HepG2 (cell line): ENCODE data around the gene P2RX6. TPM values are rescaled to one million over a fixed set of nuclear protein-coding genes. Genes with fewer than 3 reads are reported as not detected.

Source experiments
- ATM ChIP-seq: fragments of 450-650 bp; IDR thresholded peaks from 2 replicates; pipeline ENCODE4 v1.7.1; 2017; ENCODE audit warnings: mild to moderate bottlenecking, borderline replicate concordance
- CEBPG ChIP-seq: IDR thresholded peaks from 2 replicates; pipeline ENCODE4 v1.6.1; 2016
- HCFC1 ChIP-seq: fragments of 150-350 bp; IDR thresholded peaks from 2 replicates; pipeline ENCODE4 v1.6.1; 2014; ENCODE audit warnings: low read depth, low read length
- KAT7 ChIP-seq: IDR thresholded peaks from 2 replicates; pipeline ENCODE4 v1.6.1; 2018; ENCODE audit warnings: borderline replicate concordance, missing compliant biosample characterization
- KDM4B ChIP-seq: sonication (generic); formaldehyde crosslinking; IDR thresholded peaks from 2 replicates; pipeline ENCODE4 v1.4.0; 2020; ENCODE audit warnings: missing genetic modification reagents
- MEIS1 ChIP-seq: sonication (generic); formaldehyde crosslinking; IDR thresholded peaks from 2 replicates; pipeline ENCODE4 v1.9.0; 2021; ENCODE audit warnings: mild to moderate bottlenecking, missing genetic modification reagents, moderate library complexity, borderline replicate concordance
- NFKBIZ ChIP-seq: IDR thresholded peaks from 2 replicates; pipeline ENCODE4 v1.6.1; 2018; ENCODE audit warnings: missing genetic modification reagents, missing compliant biosample characterization
- PHF21A ChIP-seq: sonication (generic); formaldehyde crosslinking; IDR thresholded peaks from 2 replicates; pipeline ENCODE4 v1.5.0; 2020; ENCODE audit warnings: mild to moderate bottlenecking, missing genetic modification reagents
- POLR2AphosphoS5 ChIP-seq: IDR thresholded peaks from 2 replicates; pipeline ENCODE4 v1.6.1; 2012; ENCODE audit warnings: low read depth, low read length
- SIX1 ChIP-seq: sonication (generic); formaldehyde crosslinking; IDR thresholded peaks from 2 replicates; pipeline ENCODE4 v1.4.0; 2020; ENCODE audit warnings: missing genetic modification reagents, borderline replicate concordance
- TMF1 ChIP-seq: sonication (generic); formaldehyde crosslinking; IDR thresholded peaks from 2 replicates; pipeline ENCODE4 v1.8.1; 2022; ENCODE audit warnings: low read depth, missing genetic modification reagents
- TOE1 ChIP-seq: sonication (generic); formaldehyde crosslinking; IDR thresholded peaks from 2 replicates; pipeline ENCODE4 v1.4.0; 2020; ENCODE audit warnings: mild to moderate bottlenecking, missing genetic modification reagents
- ZNF224 ChIP-seq: sonication (generic); formaldehyde crosslinking; IDR thresholded peaks from 2 replicates; pipeline ENCODE4 v1.5.0; 2020; ENCODE audit warnings: mild to moderate bottlenecking, missing genetic modification reagents
- ZNF251 ChIP-seq: sonication (generic); formaldehyde crosslinking; IDR thresholded peaks from 2 replicates; pipeline ENCODE4 v1.9.0; 2021; ENCODE audit warnings: mild to moderate bottlenecking, missing genetic modification reagents
- ZNF644 ChIP-seq: IDR thresholded peaks from 2 replicates; pipeline ENCODE4 v1.6.1; 2016; ENCODE audit warnings: low read depth
- ZNF75D ChIP-seq: sonication (generic); formaldehyde crosslinking; IDR thresholded peaks from 2 replicates; pipeline ENCODE4 v1.8.1; 2023; ENCODE audit warnings: missing genetic modification reagents, mild to moderate bottlenecking, borderline replicate concordance
- ZNF780A ChIP-seq: sonication (generic); formaldehyde crosslinking; IDR thresholded peaks from 2 replicates; pipeline ENCODE4 v1.8.0; 2022; ENCODE audit warnings: mild to moderate bottlenecking, missing genetic modification reagents, moderate library complexity
- ZSCAN30 ChIP-seq: sonication (generic); formaldehyde crosslinking; IDR thresholded peaks from 2 replicates; pipeline ENCODE4 v1.5.0; 2020; ENCODE audit warnings: mild to moderate bottlenecking, missing genetic modification reagents
- polyA plus RNA-seq, 8 experiments: library from polyadenylated mRNA; depleted of rRNA in 3 of 8; stranded (reverse) in 7 of 8; unstranded in 1 of 8; fragments of >200 nt; fragmentation: Illumina TruSeq in 4 of 8; extraction: Trizol in 4 of 8; gene quantifications; 2 replicates each; pipeline versions ENCODE4 v1.2.1 to v1.2.3, GENCODE V29; 2011 to 2016; ENCODE audit warnings: low read depth in 4 of 8, missing spikeins in 1 of 8, mixed read lengths in 1 of 8; ENCODE audit not compliant: insufficient read depth in 1 of 8
- total RNA-seq, 5 experiments: library from RNA; depleted of rRNA; stranded (reverse); fragments of >200 nt; fragmentation: Illumina TruSeq; extraction: Trizol; gene quantifications; 2 replicates each; pipeline ENCODE4 v1.2.3, GENCODE V29; 2016; ENCODE audit warnings: low read depth in 1 of 5
- TF ChIP-seq, protein P1 (sequence below): sonication (generic); formaldehyde crosslinking; IDR thresholded peaks from 2 replicates; pipeline ENCODE4 v1.4.0; 2020; ENCODE audit warnings: mild to moderate bottlenecking, missing genetic modification reagents
- TF ChIP-seq, protein P2 (sequence below): sonication (generic); formaldehyde crosslinking; IDR thresholded peaks from 2 replicates; pipeline ENCODE4 v1.8.0; 2022; ENCODE audit warnings: mild to moderate bottlenecking, missing genetic modification reagents, moderate library complexity
- TF ChIP-seq, protein P3 (sequence below): sonication (generic); formaldehyde crosslinking; IDR thresholded peaks from 2 replicates; pipeline ENCODE4 v1.4.0; 2020; ENCODE audit warnings: low read depth, mild to moderate bottlenecking, missing genetic modification reagents
- TF ChIP-seq, protein P4 (sequence below): sonication (generic); formaldehyde crosslinking; IDR thresholded peaks from 2 replicates; pipeline ENCODE4 v1.5.0; 2020; ENCODE audit warnings: mild to moderate bottlenecking, missing genetic modification reagents

Gene P2RX6
- total and polyA plus RNA-seq, 2 of the 13 experiments (the other 11 are each of a cell fraction or from before 2014, with no cell fraction given), result 0.04 to 0.12 TPM

DNA sequence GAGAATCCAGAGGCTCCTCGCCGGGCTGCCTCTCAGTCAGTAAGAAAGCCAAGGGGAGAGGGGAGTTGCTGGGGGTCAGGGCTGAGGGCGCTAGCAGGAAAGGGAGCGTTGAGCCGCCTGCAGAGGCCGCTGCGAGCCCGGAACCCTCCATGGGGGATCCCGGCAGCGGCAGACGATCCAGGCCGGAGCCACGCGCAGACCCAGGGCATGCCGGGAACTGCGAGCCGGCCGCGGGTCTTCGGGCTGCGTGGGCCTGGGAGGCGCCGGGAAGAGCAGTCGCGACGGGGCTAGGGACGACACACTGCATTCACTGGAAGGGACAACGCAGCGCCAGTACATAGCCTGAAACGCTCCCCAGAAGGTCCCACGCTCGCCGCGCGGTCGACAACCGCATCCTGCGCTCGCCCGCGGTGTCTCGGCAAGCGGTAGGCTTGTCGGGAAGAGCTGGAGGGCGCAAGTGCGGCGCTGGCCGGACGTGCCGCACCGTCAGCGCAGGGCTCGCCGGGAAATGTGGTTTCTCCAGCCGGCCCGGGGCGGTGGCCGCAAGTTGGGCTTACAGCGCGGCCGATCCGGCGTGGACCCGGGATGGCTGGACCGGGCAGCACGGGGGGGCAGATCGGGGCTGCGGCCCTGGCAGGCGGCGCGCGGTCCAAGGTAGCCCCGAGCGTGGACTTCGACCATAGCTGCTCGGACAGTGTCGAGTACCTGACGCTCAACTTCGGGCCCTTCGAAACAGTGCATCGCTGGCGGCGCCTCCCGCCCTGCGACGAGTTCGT is 33.0 kb upstream of the P2RX6 start, which contains the start of gene LZTR1 (continued):
- no peak for TF ChIP-seq PHF21A (CRISPR knock-in tag)
- no peak for TF ChIP-seq ZNF75D (CRISPR knock-in tag)
- TF ChIP-seq, protein P1, sequence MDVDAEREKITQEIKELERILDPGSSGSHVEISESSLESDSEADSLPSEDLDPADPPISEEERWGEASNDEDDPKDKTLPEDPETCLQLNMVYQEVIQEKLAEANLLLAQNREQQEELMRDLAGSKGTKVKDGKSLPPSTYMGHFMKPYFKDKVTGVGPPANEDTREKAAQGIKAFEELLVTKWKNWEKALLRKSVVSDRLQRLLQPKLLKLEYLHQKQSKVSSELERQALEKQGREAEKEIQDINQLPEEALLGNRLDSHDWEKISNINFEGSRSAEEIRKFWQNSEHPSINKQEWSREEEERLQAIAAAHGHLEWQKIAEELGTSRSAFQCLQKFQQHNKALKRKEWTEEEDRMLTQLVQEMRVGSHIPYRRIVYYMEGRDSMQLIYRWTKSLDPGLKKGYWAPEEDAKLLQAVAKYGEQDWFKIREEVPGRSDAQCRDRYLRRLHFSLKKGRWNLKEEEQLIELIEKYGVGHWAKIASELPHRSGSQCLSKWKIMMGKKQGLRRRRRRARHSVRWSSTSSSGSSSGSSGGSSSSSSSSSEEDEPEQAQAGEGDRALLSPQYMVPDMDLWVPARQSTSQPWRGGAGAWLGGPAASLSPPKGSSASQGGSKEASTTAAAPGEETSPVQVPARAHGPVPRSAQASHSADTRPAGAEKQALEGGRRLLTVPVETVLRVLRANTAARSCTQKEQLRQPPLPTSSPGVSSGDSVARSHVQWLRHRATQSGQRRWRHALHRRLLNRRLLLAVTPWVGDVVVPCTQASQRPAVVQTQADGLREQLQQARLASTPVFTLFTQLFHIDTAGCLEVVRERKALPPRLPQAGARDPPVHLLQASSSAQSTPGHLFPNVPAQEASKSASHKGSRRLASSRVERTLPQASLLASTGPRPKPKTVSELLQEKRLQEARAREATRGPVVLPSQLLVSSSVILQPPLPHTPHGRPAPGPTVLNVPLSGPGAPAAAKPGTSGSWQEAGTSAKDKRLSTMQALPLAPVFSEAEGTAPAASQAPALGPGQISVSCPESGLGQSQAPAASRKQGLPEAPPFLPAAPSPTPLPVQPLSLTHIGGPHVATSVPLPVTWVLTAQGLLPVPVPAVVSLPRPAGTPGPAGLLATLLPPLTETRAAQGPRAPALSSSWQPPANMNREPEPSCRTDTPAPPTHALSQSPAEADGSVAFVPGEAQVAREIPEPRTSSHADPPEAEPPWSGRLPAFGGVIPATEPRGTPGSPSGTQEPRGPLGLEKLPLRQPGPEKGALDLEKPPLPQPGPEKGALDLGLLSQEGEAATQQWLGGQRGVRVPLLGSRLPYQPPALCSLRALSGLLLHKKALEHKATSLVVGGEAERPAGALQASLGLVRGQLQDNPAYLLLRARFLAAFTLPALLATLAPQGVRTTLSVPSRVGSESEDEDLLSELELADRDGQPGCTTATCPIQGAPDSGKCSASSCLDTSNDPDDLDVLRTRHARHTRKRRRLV (CRISPR knock-in tag), result peak; percentile 83
- TF ChIP-seq, protein P2, sequence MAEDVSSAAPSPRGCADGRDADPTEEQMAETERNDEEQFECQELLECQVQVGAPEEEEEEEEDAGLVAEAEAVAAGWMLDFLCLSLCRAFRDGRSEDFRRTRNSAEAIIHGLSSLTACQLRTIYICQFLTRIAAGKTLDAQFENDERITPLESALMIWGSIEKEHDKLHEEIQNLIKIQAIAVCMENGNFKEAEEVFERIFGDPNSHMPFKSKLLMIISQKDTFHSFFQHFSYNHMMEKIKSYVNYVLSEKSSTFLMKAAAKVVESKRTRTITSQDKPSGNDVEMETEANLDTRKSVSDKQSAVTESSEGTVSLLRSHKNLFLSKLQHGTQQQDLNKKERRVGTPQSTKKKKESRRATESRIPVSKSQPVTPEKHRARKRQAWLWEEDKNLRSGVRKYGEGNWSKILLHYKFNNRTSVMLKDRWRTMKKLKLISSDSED (CRISPR knock-in tag), result no peak
- TF ChIP-seq, protein P3, sequence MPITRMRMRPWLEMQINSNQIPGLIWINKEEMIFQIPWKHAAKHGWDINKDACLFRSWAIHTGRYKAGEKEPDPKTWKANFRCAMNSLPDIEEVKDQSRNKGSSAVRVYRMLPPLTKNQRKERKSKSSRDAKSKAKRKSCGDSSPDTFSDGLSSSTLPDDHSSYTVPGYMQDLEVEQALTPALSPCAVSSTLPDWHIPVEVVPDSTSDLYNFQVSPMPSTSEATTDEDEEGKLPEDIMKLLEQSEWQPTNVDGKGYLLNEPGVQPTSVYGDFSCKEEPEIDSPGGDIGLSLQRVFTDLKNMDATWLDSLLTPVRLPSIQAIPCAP (CRISPR knock-in tag), result no peak
- peak; percentile 91 for TF ChIP-seq ZNF224
- peak; percentile 33; the same call in 1 of the 2 replicates for TF ChIP-seq KDM4B (CRISPR knock-in tag)
- TF ChIP-seq, protein P4, sequence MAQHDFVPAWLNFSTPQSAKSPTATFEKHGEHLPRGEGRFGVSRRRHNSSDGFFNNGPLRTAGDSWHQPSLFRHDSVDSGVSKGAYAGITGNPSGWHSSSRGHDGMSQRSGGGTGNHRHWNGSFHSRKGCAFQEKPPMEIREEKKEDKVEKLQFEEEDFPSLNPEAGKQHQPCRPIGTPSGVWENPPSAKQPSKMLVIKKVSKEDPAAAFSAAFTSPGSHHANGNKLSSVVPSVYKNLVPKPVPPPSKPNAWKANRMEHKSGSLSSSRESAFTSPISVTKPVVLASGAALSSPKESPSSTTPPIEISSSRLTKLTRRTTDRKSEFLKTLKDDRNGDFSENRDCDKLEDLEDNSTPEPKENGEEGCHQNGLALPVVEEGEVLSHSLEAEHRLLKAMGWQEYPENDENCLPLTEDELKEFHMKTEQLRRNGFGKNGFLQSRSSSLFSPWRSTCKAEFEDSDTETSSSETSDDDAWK (CRISPR knock-in tag), result no peak
- TF ChIP-seq ZNF780A (CRISPR knock-in tag), result no peak
- TF ChIP-seq KAT7 (CRISPR knock-in tag), result peak; percentile 82; the same call in 1 of the 2 replicates
- TF ChIP-seq ATM, result no peak
- peak; percentile 80 for TF ChIP-seq HCFC1
- peak; percentile 87 for TF ChIP-seq MEIS1 (CRISPR knock-in tag)
- TF ChIP-seq NFKBIZ (CRISPR knock-in tag), result peak; percentile 44; the same call in 1 of the 2 replicates
- peak; percentile 58; the same call in 1 of the 2 replicates for TF ChIP-seq TOE1 (CRISPR knock-in tag)
- peak; percentile 95 for TF ChIP-seq TMF1 (CRISPR knock-in tag)
- peak; percentile 93 for TF ChIP-seq POLR2AphosphoS5
- TF ChIP-seq ZNF644, result no peak
- TF ChIP-seq CEBPG, result peak; percentile 11; the same call in 1 of the 2 replicates
- peak; percentile 78; the same call in 1 of the 2 replicates for TF ChIP-seq ZNF251 (CRISPR knock-in tag)
- TF ChIP-seq ZSCAN30 (CRISPR knock-in tag), result no peak; the same call in 1 of the 2 replicates
- no peak for TF ChIP-seq SIX1
